HG03558 (cell line): ENCODE results near the gene PSME2.

Experiments used
- ATAC-seq: cut with Tn5 transposase; IDR thresholded peaks from one replicate; pipeline ENCODE4 v1.9.1; 2021; ENCODE audit warnings: moderate number of reproducible peaks; ENCODE audit not compliant: unreplicated experiment; ENCODE audit errors: extremely low read depth

PSME2 gene

GRCh38 chr14:24179961-24180796 is 33.8 kb upstream of the PSME2 start:
- ATAC-seq, result no peak

GRCh38 chr14:24179294-24179960 is 33.0 kb upstream of the PSME2 start:
- ATAC-seq, result no peak

GRCh38 chr14:24178399-24179178 is 32.2 kb upstream of the PSME2 start:
- ATAC-seq, result no peak

- no peak for ATAC-seq
Measured at GRCh38 chr14:24177891-24178290, 31.5 kb upstream of the PSME2 start.

- ATAC-seq, result no peak
Measured at GRCh38 chr14:24177041-24177825, 30.8 kb upstream of the PSME2 start.

GRCh38 chr14:24176599-24176998 is 30.2 kb upstream of the PSME2 start:
- no peak for ATAC-seq

GRCh38 chr14:24172871-24173281 is 26.5 kb upstream of the PSME2 start:
- no peak for ATAC-seq

- no peak for ATAC-seq
Measured at GRCh38 chr14:24172261-24172860, 26.0 kb upstream of the PSME2 start.

- ATAC-seq, result peak; percentile 79
Measured at GRCh38 chr14:24171422-24172260, 25.2 kb upstream of the PSME2 start, which contains the start of gene REC8. TSS of gene REC8 (plus strand) at chr14:24172080. CDS start at chr14:24172553, 473 bp downstream.

GRCh38 chr14:24167469-24168114 is 21.2 kb upstream of the PSME2 start:
- ATAC-seq, result no peak

GRCh38 chr14:24165785-24166184 is 19.4 kb upstream of the PSME2 start:
- no peak for ATAC-seq

GRCh38 chr14:24164518-24164991 is 18.1 kb upstream of the PSME2 start:
- ATAC-seq, result no peak

- no peak for ATAC-seq
Measured at GRCh38 chr14:24162093-24162492, 15.7 kb upstream of the PSME2 start.

GRCh38 chr14:24160850-24161804 is 14.7 kb upstream of the PSME2 start, which contains the start of gene IRF9:
TSS of gene IRF9 (plus strand) at chr14:24161265. CDS start at chr14:24162145, 880 bp downstream.
- peak; percentile 58 for ATAC-seq

- ATAC-seq, result no peak
Measured at GRCh38 chr14:24160499-24160849, 14.1 kb upstream of the PSME2 start.

GRCh38 chr14:24159777-24160498 is 13.5 kb upstream of the PSME2 start:
- no peak for ATAC-seq
